Fibroblast of villous mesenchyme (primary cell): ENCODE results near the gene ST6GALNAC3. TPM values are rescaled to one million over a fixed set of nuclear protein-coding genes. Genes with fewer than 3 reads are reported as not detected.

Source experiments
- DNase-seq: peaks from one replicate; pipeline ENCODE4 v3.0.0-alpha.2; 2010; ENCODE audit warnings: low read depth
- H3K4me3 ChIP-seq: 2 replicates; pipeline ENCODE4 v1.5.1; 2011; ENCODE audit warnings: low read depth, mild to moderate bottlenecking, low read length
- CTCF ChIP-seq: IDR thresholded peaks from 2 replicates; pipeline ENCODE4 v1.5.1; 2012; ENCODE audit warnings: low read depth, mild to moderate bottlenecking, low read length; ENCODE audit not compliant: insufficient read depth
- total RNA-seq: library from RNA; depleted of rRNA; stranded (reverse); fragments of >200 nt; gene quantifications from 2 replicates; pipeline ENCODE4 v1.2.3, GENCODE V29; 2012

Gene ST6GALNAC3
- total RNA-seq, 1 donor, result 1.3 TPM

GRCh38 chr1:76668046-76668445, 593.5 kb downstream of the ST6GALNAC3 start:
- no peak for TF ChIP-seq CTCF
- no peak for DNase-seq
- no peak overlapping the region for H3K4me3 ChIP-seq

DNA sequence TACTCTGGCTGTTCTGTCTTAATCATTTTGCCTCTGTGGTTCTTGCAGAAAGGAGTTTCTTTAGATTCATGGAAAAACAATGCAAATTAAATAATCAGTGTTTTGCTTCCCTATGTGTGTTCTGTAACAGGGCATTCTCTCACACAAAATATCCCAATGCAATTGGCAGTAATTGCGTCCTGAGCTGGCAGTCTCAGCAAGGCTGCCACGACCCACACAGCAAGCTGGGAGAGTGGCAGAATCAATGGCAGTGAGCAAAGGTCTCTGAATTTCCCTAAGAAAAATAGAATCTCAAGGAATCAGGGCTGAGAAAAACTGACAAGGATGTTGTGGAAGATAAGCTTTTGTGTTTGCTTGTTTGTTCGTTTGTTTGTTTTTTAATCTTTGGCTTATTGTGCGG, 594.6 kb downstream of the ST6GALNAC3 start:
- no peak for DNase-seq
- TF ChIP-seq CTCF, result no peak
- no peak overlapping the region for H3K4me3 ChIP-seq

DNA sequence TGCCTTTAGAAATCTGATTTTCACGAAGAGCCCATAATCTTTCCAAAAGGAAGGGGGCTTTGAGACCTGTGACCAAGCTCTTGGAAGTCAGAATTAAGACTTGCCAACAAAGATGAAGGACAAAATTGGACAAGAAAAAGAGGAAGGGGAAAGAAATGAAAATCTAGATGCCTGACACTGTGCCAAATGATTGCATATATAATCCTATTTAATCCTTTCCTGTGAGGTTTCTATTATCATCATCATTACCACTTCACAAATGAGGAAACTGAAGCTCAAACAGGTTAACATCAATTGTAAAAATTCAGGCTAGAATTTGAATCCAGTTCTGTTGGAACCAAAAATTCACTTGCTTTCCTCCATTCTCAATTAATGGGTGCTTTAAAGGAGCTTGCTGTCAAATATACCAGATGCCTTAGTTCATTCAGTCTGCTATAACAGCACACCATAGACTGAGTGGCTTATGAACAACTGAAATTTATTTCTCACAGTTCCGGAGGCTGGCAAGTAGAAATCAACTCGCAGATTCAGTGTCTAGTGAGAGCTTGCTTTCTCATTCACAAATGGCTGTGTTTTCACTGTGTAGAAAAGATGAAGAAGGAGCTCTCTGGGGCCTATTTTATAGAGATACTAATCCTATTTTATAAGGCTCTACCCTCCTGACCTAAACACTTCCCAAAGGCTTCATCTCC, 595.2 kb downstream of the ST6GALNAC3 start:
- no peak for TF ChIP-seq CTCF
- no peak overlapping the region for H3K4me3 ChIP-seq
- no peak for DNase-seq

- H3K4me3 ChIP-seq, result no peak overlapping the region
- TF ChIP-seq CTCF, result no peak
- DNase-seq, result no peak
Measured at GRCh38 chr1:76674689-76675210, 600.2 kb downstream of the ST6GALNAC3 start.

- peak; percentile 3 for DNase-seq
- no peak overlapping the region for H3K4me3 ChIP-seq
- TF ChIP-seq CTCF, result no peak
Measured at GRCh38 chr1:76677416-76678405, 603.2 kb downstream of the ST6GALNAC3 start.

DNA sequence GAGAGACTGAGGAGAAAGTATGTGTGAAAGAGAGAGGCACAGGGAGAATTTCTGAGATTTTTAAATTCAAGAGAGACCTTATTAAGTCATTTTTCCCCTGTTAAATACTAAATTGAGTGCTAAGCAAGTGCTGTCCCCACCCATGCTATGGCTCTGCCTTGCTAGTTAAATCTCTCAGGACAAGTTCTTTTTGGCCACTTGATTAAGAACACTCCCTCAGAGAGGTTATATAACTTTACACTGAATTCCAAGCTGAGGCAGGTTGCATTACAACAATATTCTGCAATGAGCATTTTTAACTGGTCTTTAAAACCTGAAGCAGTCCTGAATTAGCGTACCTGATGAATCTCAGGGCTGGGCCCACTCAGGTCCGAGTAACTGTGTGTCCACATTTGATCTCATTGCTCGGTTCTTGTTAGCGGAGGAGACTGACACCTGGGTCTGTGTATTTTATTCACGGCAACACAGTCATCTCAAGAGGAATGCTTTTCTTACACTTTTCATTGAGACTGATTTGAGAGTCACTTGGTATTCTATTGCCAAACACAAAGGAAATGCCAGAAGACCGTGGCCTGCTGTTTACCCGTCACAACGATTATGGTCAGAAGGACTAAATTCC, 605.1 kb downstream of the ST6GALNAC3 start:
- no peak for TF ChIP-seq CTCF
- no peak overlapping the region for H3K4me3 ChIP-seq
- no peak for DNase-seq
